Activated CD4-positive, alpha-beta T cell treated with anti-CD3 and anti-CD28 coated beads, Interleukin-2, Interleukin-6, amounts not matched to agents 100 ng/mL and 50 ng/mL, durations not matched to agents 16 hours and 8 hours (primary cell): Measurements from ENCODE around the gene EFCAB10.
A peak's percentile ranks its signal among the peaks of the same experiment; 100 is the strongest.
"Not testable (repeated sequence)": the region's sequence is repeated elsewhere in the genome, so short reads cannot be mapped to it uniquely, and the experiment has no call there.

Experiments
- DNase-seq: peaks from one replicate; pipeline ENCODE4 v3.0.0-alpha.2; 2020

EFCAB10 gene, protein sequence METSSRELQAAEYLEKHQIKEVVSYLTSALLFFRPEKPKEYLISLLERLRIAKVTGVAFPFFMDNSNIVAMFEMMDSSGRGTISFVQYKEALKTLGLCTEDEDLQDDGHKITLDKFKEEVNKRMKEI

GRCh38 chr7:105581066-105581811 lies at the start of gene EFCAB10:
TSS of gene EFCAB10 (minus strand) at chr7:105581493. CDS start at chr7:105581463, 30 bp downstream.
- DNase-seq, result peak; percentile 69

DNA sequence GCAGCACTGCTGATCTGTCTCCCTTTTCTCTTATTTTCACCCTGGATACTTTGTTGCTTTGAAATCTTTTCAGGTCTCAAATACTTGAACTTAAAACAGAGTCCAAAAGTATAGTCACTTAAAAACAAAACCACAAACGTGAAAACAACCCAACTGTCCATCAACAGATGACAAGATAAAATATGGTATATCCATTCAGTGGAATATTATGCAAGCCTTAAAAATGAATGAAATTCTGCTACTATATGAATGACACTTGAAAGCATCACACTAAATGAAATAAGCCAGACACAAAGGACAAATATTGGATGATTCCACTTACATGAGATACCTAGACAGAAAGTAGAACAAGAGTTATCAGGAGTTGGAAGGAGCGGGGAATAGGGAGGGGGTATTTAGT lies 44.7 kb upstream of the EFCAB10 start:
- no peak for DNase-seq

- no peak for DNase-seq
Measured at GRCh38 chr7:105623906-105624305, 42.6 kb upstream of the EFCAB10 start.

DNA sequence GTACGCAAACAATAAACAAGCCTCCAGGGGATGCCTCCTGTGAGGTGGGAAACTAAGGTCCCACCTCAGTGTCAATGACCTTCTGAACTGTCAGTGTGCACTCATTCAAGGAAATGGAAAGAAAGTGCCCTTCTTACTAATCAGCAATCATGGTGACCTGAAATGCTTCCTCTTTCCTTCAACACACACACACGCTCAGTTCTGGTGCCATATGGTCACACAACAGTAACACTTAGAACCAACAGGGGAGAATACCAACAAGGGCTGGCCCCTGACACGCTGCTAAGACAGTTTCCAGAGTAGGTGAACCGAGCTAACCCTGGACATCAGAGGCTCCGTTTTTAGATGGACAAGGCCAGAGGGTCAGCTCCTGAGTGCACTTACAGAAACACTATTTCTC lies 42.1 kb upstream of the EFCAB10 start:
- no peak for DNase-seq

DNA sequence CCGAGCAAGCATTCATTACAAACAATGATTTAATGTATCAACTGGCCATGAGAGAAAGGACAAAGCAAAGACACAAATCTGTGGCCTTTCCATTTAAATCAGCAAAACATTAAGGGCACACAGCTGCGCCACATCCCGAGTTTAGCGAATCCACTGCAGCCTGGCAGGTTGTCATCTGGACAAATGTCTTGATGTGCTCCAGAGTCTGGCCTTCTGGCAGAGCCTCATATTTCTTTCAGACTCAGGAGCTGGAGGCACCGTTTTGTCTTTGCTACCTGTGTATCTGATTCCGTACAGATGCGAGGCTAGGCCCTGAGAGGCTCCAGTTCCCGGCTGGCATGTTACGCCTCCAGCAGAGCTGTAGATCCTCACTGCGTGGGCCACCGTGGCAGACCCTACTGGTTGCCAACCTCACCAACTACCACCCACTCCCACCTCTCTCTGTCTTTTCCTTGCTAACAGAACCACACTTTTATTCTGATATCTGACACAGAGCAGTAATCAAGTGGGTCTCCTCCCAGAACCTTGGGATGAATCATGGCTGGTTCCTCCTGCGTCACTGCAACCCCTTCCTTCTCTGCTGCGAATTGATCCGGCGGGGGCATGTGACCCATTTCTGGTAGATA lies 40.9 kb upstream of the EFCAB10 start:
- no peak for DNase-seq

- DNase-seq, result no peak
Measured at GRCh38 chr7:105621617-105622016, 40.3 kb upstream of the EFCAB10 start.

DNA sequence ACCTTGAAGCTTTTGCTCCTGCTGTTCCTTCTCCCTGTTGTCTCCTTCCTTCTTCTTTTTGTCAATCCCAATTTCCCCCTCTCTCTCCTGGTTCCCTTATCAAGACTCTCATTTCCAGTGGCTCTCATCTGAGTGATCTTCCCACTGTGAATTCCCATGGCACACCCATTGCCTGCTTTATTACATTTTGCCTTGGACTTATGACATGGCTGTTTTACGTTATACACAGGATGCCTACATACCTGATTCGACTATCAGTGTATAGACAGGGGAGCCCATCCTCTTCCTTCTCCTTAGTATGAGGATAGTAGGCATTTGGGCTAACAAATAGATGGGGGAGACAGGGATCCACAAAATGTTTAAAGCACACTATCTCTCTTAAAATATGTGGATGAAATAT lies 39.9 kb upstream of the EFCAB10 start:
- DNase-seq, result no peak

GRCh38 chr7:105619590-105619989 lies 38.3 kb upstream of the EFCAB10 start:
- DNase-seq, result no peak

- no peak for DNase-seq
Measured at GRCh38 chr7:105618016-105618296, 36.7 kb upstream of the EFCAB10 start.

- no peak for DNase-seq
Measured at GRCh38 chr7:105617280-105618015, 36.2 kb upstream of the EFCAB10 start.

- DNase-seq, result no peak
Measured at GRCh38 chr7:105614341-105614840, 33.1 kb upstream of the EFCAB10 start.

DNA sequence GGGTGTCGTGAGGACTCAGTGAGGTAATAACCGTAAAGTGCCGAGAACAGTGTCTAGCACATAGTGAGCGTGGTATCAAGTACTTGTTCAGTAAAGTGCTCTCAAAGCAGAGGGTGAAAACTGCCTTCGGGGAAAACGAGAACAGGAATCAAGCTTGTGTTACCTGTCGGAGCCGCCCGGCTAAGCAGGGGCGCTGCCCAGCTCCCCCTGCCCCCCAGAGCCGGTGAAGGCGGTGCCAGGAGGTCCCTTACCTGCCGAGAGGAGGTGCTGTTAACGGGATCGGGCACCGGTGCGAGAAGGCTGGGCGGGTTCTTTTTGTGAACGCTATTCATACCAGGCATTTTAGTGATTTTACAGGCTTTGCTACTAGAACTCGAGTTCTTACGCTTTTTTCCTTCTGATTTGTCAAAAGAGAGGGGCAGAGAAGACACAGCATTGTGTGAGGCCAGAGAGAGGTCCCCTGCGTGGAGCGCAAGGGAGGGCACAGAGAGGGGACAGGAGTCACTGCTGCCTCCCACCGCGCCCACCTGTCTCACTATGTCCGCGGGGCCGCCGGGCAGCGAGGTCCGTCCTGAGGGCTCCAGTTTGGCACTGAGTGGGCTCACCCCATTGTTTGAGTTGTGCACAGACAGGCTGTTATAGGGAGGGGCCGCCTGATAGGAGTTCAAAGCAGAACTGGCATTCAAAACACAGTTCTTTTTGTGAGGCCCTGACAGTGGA lies 32.5 kb upstream of the EFCAB10 start:
- no peak for DNase-seq

DNA sequence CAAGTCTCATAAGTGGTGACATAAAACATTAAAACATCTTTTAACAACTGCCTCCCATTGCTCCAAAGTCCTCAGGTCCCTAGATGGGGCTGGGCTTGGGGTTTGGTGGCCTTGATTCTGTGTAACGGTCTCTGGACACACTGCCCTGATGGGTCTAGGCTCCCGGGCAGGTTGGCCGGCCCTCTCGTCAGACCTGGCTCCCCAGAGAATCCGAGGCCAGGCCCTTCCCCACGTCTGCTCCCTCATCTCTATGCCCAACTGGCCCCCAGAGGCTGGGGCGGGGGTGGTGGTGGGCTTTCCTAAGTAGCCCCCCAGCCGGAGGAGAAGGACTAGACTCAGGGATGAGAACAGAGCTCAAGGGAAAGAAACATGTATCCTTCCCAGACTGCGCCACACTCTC lies 31.5 kb upstream of the EFCAB10 start:
- no peak for DNase-seq

DNA sequence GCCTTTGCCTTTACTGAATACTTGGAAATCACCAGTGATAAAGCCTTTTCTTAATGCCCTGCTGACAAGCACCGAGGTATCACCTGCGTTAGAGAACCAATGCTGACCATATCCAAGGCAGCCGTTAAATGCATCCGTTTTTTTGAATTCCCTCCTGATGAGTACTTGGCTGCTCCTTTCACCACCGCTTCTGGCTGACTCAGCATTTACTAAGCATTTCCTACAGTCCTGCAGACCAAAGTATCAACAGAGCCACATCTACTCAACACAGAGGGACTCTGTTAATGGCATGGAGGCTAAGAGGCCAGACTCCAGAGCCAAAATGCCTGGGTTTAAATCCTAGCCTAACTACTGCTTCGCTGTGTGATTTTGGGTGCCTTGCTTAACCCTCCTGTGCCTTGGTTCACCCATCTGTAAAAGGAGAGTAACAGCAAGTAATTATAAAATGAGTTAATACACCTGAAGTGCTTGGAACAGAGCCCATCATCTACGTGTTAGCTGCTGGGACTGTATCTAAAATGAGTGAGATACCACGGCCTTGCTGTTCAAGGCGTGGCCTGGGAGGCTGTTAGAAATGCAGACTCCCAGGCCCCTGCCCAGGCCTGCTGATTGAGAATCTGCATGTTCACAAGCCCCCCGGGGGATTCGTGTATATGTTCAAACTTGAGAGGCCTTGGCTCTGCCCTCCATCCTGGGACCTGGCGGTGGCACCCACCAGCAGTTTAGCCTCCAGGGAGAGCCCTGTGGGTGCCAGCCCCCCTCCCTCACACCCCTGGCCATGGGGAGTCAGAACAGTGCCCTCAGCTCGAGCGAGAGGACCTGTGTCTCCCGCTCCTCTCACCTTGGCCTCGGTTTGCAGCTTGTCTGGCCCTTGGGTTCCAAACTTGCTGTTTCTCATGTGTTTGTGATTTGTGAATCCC lies 30.8 kb upstream of the EFCAB10 start:
- no peak for DNase-seq

- DNase-seq, result no peak
Measured at GRCh38 chr7:105610165-105610930, 29.1 kb upstream of the EFCAB10 start.

- DNase-seq, result no peak
Measured at GRCh38 chr7:105602325-105603305, 21.3 kb upstream of the EFCAB10 start.

- no peak for DNase-seq
Measured at GRCh38 chr7:105600720-105601550, 19.6 kb upstream of the EFCAB10 start.

GRCh38 chr7:105599551-105599950 lies 18.3 kb upstream of the EFCAB10 start:
- no peak for DNase-seq

DNA sequence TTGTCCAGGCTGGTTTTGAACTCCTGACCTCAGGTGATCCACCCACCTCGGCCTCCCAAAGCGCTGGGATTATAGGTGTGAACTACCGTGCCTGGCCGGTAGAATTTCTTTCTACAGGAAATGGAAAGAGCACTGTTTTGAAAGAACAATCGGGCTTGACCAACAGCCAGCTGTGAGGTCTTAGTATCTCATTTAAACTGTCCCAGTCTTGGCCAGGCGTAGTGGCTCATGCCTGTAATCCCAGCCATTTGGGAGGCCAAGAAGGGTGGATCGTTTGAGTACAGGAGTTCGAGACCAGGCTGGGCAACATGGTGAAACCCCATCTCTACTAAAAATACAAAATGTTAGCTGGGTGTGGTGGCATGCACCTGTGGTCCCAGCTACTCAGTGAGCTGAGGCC lies 17.8 kb upstream of the EFCAB10 start:
- not testable (repeated sequence) for DNase-seq
